ENCODE results near the gene LDLRAD2. TPM values are rescaled to one million over a fixed set of nuclear protein-coding genes. Genes with fewer than 3 reads are reported as not detected.

The LDLRAD2 gene
- total RNA-seq, 1 donor from 2014 or later: 1.1 TPM

- H3K4me1 Mint-ChIP-seq: no peaks in the 10 kb centered on the region
- peaks cover 62% of the 10 kb centered on the region for H3K36me3 Mint-ChIP-seq
- no peak for DNase-seq (ENCODE audit: low spot score in 2 of 2, unreplicated experiment in 2 of 2)
- TF ChIP-seq, protein P1, sequence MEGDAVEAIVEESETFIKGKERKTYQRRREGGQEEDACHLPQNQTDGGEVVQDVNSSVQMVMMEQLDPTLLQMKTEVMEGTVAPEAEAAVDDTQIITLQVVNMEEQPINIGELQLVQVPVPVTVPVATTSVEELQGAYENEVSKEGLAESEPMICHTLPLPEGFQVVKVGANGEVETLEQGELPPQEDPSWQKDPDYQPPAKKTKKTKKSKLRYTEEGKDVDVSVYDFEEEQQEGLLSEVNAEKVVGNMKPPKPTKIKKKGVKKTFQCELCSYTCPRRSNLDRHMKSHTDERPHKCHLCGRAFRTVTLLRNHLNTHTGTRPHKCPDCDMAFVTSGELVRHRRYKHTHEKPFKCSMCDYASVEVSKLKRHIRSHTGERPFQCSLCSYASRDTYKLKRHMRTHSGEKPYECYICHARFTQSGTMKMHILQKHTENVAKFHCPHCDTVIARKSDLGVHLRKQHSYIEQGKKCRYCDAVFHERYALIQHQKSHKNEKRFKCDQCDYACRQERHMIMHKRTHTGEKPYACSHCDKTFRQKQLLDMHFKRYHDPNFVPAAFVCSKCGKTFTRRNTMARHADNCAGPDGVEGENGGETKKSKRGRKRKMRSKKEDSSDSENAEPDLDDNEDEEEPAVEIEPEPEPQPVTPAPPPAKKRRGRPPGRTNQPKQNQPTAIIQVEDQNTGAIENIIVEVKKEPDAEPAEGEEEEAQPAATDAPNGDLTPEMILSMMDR (IDR thresholded peaks at IDR 0.05; ENCODE audit: unreplicated experiment): no peak
- H3K27ac Mint-ChIP-seq: no peak overlapping the region
- H3K27me3 Mint-ChIP-seq (ENCODE audit: low read depth): no peaks in the 10 kb centered on the region
- H3K9me3 Mint-ChIP-seq: peaks cover 15% of the 10 kb centered on the region
- H3K4me3 Mint-ChIP-seq: no peak overlapping the region
Measured at GRCh38 chr1:21834666-21835065, 22.6 kb downstream of the LDLRAD2 start.

GRCh38 chr1:21836010-21836409 lies 23.9 kb downstream of the LDLRAD2 start:
- no peak for DNase-seq (ENCODE audit: low spot score in 2 of 2, unreplicated experiment in 2 of 2)
- Mint-ChIP-seq H3K36me3 (peaks cover 63% of the 10 kb centered on the region), H3K9me3 (peaks cover 15% of the 10 kb centered on the region), H3K4me1 (no peaks in the 10 kb centered on the region), H3K4me3 (no peak overlapping the region), H3K27me3 (ENCODE audit: low read depth) (no peaks in the 10 kb centered on the region), H3K27ac (no peak overlapping the region)
- TF ChIP-seq, protein P1 (IDR thresholded peaks at IDR 0.05; ENCODE audit: unreplicated experiment): no peak

DNA sequence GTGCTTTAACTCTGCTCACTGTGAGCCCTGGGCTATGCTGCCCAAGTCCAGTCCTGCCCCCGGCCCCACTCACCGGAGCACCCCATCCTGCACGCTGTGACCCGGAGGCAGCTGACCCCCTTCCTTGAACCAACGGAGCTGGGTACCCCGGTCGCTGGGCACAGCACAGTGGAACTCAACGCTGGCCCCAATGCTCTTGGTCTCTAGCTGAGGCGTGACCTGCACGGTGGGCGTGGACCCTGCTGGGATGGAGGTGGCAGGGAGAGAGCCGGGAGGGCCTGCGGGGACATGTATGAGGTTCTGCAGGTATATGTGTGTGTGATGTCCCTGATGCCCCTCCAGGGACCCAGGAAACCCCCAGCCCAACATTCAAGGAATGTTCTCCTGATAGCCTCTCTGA lies 24.7 kb downstream of the LDLRAD2 start:
- DNase-seq (ENCODE audit: low spot score in 2 of 2, unreplicated experiment in 2 of 2): no peak
- Mint-ChIP-seq H3K9me3 (peaks cover 15% of the 10 kb centered on the region), H3K4me3 (no peak overlapping the region), H3K27ac (no peak overlapping the region), H3K36me3 (peaks cover 63% of the 10 kb centered on the region), H3K4me1 (no peaks in the 10 kb centered on the region), H3K27me3 (ENCODE audit: low read depth) (no peaks in the 10 kb centered on the region)
- TF ChIP-seq, protein P1 (IDR thresholded peaks at IDR 0.05; ENCODE audit: unreplicated experiment): no peak

DNA sequence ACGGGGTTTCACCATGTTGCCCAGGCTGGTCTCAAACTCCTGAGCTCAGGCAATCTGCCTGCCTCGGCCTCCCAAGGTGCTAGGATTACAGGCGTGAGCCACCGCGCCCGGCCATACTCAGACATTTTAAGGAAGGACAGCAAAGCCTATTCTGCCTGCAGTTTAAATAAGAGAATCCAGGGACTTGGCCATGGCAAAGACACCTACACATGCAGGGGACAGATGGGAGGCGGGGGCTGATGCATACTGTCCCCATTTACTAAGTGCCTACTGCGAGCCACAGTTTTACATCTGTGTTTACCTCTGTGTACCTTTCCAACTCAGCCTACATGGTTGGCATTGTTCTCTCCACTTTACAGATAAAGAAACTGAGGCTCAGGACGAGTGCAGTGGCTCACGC lies 25.4 kb downstream of the LDLRAD2 start:
- TF ChIP-seq, protein P1 (IDR thresholded peaks at IDR 0.05; ENCODE audit: unreplicated experiment): no peak

GRCh38 chr1:21838359-21839157 lies 26.5 kb downstream of the LDLRAD2 start:
- no peaks in the 10 kb centered on the region for H3K27me3 Mint-ChIP-seq (ENCODE audit: low read depth)
- no peaks in the 10 kb centered on the region for H3K4me1 Mint-ChIP-seq
- no peak overlapping the region for H3K27ac Mint-ChIP-seq
- peaks cover 15% of the 10 kb centered on the region for H3K9me3 Mint-ChIP-seq
- no peak overlapping the region for H3K4me3 Mint-ChIP-seq
- no peak for DNase-seq (ENCODE audit: low spot score in 2 of 2, unreplicated experiment in 2 of 2)
- TF ChIP-seq, protein P1 (IDR thresholded peaks at IDR 0.05; ENCODE audit: unreplicated experiment): no peak
- H3K36me3 Mint-ChIP-seq: peaks cover 48% of the 10 kb centered on the region

More for the DNA sequence above, 25.4 kb downstream of the LDLRAD2 start:
- Mint-ChIP-seq H3K27me3 (ENCODE audit: low read depth) (no peaks in the 10 kb centered on the region), H3K36me3 (peaks cover 57% of the 10 kb centered on the region), H3K4me3 (no peak overlapping the region), H3K27ac (no peak overlapping the region), H3K9me3 (peaks cover 15% of the 10 kb centered on the region), H3K4me1 (no peaks in the 10 kb centered on the region)
- DNase-seq (ENCODE audit: low spot score in 2 of 2, unreplicated experiment in 2 of 2): no peak
